K562 (cell line): ENCODE measurements around the gene SLC26A6. TPM values are rescaled to one million over a fixed set of nuclear protein-coding genes. Genes with fewer than 3 reads are reported as not detected.

ENCODE experiments used
- CEBPG ChIP-seq, 3 experiments: fragments of 200-800 bp in 1 of 3; sonication (Bioruptor generic) in 1 of 3; sonication (generic) in 1 of 3; formaldehyde crosslinking in 1 of 3; IDR thresholded peaks in 2 of 3; conservative IDR thresholded peaks in 1 of 3; 2 replicates each; pipeline versions ENCODE4 v1.6.1 to v1.8.0; 2016 to 2022; ENCODE audit warnings: missing compliant biosample characterization in 2 of 3, missing genetic modification characterization in 2 of 3, mild to moderate bottlenecking in 1 of 3, missing genetic modification reagents in 1 of 3
- LEF1 ChIP-seq: fragments of 450-650 bp; IDR thresholded peaks from 2 replicates; pipeline ENCODE4 v1.6.1; 2016; ENCODE audit warnings: mild to moderate bottlenecking
- MECOM ChIP-seq: fragments of 250-450 bp; sonication (Bioruptor Pico); IDR thresholded peaks from 2 replicates; pipeline ENCODE4 v1.8.0; 2022; ENCODE audit warnings: inconsistent platforms
- PCBP2 ChIP-seq: fragments of 200-400 bp; formaldehyde crosslinking; IDR thresholded peaks from 2 replicates; pipeline ENCODE4 v1.6.1; 2018; ENCODE audit warnings: low read length, low read depth, mild to moderate bottlenecking, moderate library complexity; ENCODE audit not compliant: poor library complexity, severe bottlenecking
- RFX5 ChIP-seq: IDR thresholded peaks from 2 replicates; pipeline ENCODE4 v1.6.1; 2011; ENCODE audit warnings: low read depth, mild to moderate bottlenecking, improper control_type of control experiment, low read length
- SMAD1 ChIP-seq: fragments of 150-350 bp; IDR thresholded peaks from 2 replicates; pipeline ENCODE4 v1.6.1; 2014; ENCODE audit warnings: low read length, low read depth; ENCODE audit not compliant: partially characterized antibody
- polyA plus RNA-seq, 8 experiments: library from polyadenylated mRNA; depleted of rRNA in 4 of 8; stranded (reverse) in 5 of 8; unstranded in 3 of 8; fragments of >200 nt; fragmentation: Nextera tagmentation in 2 of 8; fragmentation: Illumina TruSeq in 1 of 8; extraction: Ambion mirVana in 2 of 8; extraction: Trizol in 1 of 8; gene quantifications; 2 replicates each; pipeline versions ENCODE4 v1.2.1 to v1.2.3, GENCODE V29; 2011 to 2014; ENCODE audit warnings: inconsistent platforms in 1 of 8, missing spikeins in 1 of 8
- total RNA-seq, 7 experiments: library from RNA; depleted of rRNA in 6 of 7; stranded (reverse); fragments of >200 nt in 6 of 7; fragmentation: Illumina TruSeq in 2 of 7; extraction: Trizol in 2 of 7; gene quantifications; 2 replicates each; pipeline versions ENCODE4 v1.2.1 to v1.2.3, GENCODE V29; 2011 to 2021; ENCODE audit warnings: low replicate concordance in 1 of 7
- TF ChIP-seq, protein P1 (sequence below), 2 experiments: fragments of 450-650 bp in 1 of 2; IDR thresholded peaks; 2 replicates each; pipeline ENCODE4 v1.6.1; 2011 to 2017; ENCODE audit warnings: low read depth in 2 of 2, antibody characterized with exemption in 1 of 2, borderline replicate concordance in 1 of 2, low read length in 1 of 2, mild to moderate bottlenecking in 1 of 2, mixed read lengths in 1 of 2; ENCODE audit not compliant: control insufficient read depth in 1 of 2
- TF ChIP-seq, protein P2 (sequence below): sonication (generic); formaldehyde crosslinking; IDR thresholded peaks from 2 replicates; pipeline ENCODE4 v1.8.0; 2023; ENCODE audit warnings: mild to moderate bottlenecking, missing genetic modification reagents
- TF ChIP-seq, protein P3 (sequence below): fragments of 250-450 bp; sonication (Bioruptor Pico); IDR thresholded peaks from 2 replicates; pipeline ENCODE4 v1.5.1; 2021; ENCODE audit warnings: mild to moderate bottlenecking
- TF ChIP-seq, protein P4 (sequence below), 2 experiments: IDR thresholded peaks; 2 replicates each; pipeline ENCODE4 v1.6.1; 2011; ENCODE audit warnings: borderline replicate concordance in 1 of 2, control low read depth in 1 of 2, low read depth in 1 of 2, low read length in 1 of 2, mild to moderate bottlenecking in 1 of 2, mixed read lengths in 1 of 2, moderate library complexity in 1 of 2; ENCODE audit not compliant: insufficient read depth in 1 of 2, insufficient read length in 1 of 2, poor library complexity in 1 of 2, severe bottlenecking in 1 of 2; ENCODE audit errors: extremely low read depth in 1 of 2
- TF ChIP-seq, protein P5 (sequence below): fragments of 450-650 bp; formaldehyde crosslinking; IDR thresholded peaks from 2 replicates; pipeline ENCODE4 v1.4.0; 2022; ENCODE audit warnings: missing genetic modification characterization
- TF ChIP-seq, protein P6 (sequence below), 2 experiments: fragments of 250-450 bp in 1 of 2; fragments of 450-650 bp in 1 of 2; sonication (Bioruptor Pico) in 1 of 2; IDR thresholded peaks; 2 replicates each; pipeline versions ENCODE4 v1.6.1 to v1.8.0; 2016 to 2021; ENCODE audit warnings: mild to moderate bottlenecking in 2 of 2, moderate library complexity in 2 of 2, missing compliant biosample characterization in 1 of 2, missing genetic modification characterization in 1 of 2

Gene SLC26A6
- total and polyA plus RNA-seq, 9 of the 15 experiments (the other 6 are each of a cell fraction or from before 2014, with no cell fraction given), result 2.1 to 27.2 (median 14.8) TPM

DNA sequence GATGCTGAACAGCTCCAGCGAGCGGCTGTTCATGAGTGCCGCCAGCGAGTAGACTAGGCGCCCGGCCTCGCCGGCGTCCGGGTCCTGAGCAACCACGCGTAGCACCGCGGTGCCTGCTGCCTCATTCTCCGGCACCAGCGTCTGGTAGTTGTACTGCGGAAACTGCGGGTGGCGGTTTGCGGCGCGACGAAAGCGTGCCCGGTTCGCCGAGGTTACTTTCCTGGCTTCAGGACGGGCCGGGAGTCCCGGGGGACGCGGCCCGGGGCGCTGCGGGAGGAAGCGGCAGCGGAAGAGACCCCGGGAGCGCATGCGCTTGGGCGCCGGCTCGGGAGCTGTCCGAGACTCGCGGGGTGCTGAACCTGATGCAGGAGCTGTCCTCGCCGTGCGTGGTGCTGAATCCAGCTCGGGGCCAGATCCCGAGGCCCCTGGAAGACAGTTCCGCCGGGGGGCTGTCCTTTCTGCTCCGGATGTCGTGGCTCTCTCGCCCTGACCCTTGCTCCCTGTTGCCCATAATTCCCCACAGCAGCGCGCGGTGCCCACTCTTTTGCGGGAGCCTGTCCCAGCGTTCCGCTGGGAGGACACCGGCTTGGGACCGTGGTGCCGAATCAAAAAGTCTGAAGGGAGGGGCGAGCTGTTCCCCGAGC, 26.4 kb upstream of the SLC26A6 start (continued):
- 0 out of 2 replicates have a peak, but pooled peaks have one; percentile 29 for TF ChIP-seq MECOM (CRISPR knock-in tag)
- TF ChIP-seq, protein P1, sequence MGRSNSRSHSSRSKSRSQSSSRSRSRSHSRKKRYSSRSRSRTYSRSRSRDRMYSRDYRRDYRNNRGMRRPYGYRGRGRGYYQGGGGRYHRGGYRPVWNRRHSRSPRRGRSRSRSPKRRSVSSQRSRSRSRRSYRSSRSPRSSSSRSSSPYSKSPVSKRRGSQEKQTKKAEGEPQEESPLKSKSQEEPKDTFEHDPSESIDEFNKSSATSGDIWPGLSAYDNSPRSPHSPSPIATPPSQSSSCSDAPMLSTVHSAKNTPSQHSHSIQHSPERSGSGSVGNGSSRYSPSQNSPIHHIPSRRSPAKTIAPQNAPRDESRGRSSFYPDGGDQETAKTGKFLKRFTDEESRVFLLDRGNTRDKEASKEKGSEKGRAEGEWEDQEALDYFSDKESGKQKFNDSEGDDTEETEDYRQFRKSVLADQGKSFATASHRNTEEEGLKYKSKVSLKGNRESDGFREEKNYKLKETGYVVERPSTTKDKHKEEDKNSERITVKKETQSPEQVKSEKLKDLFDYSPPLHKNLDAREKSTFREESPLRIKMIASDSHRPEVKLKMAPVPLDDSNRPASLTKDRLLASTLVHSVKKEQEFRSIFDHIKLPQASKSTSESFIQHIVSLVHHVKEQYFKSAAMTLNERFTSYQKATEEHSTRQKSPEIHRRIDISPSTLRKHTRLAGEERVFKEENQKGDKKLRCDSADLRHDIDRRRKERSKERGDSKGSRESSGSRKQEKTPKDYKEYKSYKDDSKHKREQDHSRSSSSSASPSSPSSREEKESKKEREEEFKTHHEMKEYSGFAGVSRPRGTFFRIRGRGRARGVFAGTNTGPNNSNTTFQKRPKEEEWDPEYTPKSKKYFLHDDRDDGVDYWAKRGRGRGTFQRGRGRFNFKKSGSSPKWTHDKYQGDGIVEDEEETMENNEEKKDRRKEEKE (IDR thresholded peaks at IDR 0.05; ENCODE audit: borderline replicate concordance in 1 of 2, control insufficient read depth in 1 of 2, low read depth in 2 of 2, low read length in 1 of 2), result no peak
- no peak for TF ChIP-seq RFX5
- TF ChIP-seq, protein P2, sequence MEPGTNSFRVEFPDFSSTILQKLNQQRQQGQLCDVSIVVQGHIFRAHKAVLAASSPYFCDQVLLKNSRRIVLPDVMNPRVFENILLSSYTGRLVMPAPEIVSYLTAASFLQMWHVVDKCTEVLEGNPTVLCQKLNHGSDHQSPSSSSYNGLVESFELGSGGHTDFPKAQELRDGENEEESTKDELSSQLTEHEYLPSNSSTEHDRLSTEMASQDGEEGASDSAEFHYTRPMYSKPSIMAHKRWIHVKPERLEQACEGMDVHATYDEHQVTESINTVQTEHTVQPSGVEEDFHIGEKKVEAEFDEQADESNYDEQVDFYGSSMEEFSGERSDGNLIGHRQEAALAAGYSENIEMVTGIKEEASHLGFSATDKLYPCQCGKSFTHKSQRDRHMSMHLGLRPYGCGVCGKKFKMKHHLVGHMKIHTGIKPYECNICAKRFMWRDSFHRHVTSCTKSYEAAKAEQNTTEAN (CRISPR knock-in tag), result peak; percentile 97
- TF ChIP-seq, protein P3, sequence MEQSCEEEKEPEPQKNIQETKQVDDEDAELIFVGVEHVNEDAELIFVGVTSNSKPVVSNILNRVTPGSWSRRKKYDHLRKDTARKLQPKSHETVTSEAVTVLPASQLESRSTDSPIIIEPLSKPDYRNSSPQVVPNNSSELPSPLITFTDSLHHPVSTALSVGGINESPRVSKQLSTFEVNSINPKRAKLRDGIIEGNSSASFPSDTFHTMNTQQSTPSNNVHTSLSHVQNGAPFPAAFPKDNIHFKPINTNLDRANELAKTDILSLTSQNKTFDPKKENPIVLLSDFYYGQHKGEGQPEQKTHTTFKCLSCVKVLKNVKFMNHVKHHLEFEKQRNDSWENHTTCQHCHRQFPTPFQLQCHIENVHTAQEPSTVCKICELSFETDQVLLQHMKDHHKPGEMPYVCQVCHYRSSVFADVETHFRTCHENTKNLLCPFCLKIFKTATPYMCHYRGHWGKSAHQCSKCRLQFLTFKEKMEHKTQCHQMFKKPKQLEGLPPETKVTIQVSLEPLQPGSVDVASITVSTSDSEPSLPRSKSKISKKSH (CRISPR knock-in tag), result no peak
- TF ChIP-seq, protein P4, sequence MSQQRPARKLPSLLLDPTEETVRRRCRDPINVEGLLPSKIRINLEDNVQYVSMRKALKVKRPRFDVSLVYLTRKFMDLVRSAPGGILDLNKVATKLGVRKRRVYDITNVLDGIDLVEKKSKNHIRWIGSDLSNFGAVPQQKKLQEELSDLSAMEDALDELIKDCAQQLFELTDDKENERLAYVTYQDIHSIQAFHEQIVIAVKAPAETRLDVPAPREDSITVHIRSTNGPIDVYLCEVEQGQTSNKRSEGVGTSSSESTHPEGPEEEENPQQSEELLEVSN (IDR thresholded peaks at IDR 0.05; ENCODE audit: borderline replicate concordance in 1 of 2, extremely low read depth in 1 of 2, insufficient read depth in 1 of 2, insufficient read length in 1 of 2, low read depth in 1 of 2, low read length in 1 of 2, poor library complexity in 1 of 2, severe bottlenecking in 1 of 2), result peak in 1 of 2 experiments; percentile 36
- peak; percentile 65; the same call in 1 of the 2 replicates for TF ChIP-seq CEBPG (CRISPR knock-in tag; IDR thresholded peaks at IDR 0.05)
- TF ChIP-seq CEBPG (tag; conservative IDR thresholded peaks at IDR 0.05 in 1 of 2, IDR thresholded peaks at IDR 0.05 in 1 of 2), result no peak
- no peak for TF ChIP-seq PCBP2
- TF ChIP-seq, protein P5, sequence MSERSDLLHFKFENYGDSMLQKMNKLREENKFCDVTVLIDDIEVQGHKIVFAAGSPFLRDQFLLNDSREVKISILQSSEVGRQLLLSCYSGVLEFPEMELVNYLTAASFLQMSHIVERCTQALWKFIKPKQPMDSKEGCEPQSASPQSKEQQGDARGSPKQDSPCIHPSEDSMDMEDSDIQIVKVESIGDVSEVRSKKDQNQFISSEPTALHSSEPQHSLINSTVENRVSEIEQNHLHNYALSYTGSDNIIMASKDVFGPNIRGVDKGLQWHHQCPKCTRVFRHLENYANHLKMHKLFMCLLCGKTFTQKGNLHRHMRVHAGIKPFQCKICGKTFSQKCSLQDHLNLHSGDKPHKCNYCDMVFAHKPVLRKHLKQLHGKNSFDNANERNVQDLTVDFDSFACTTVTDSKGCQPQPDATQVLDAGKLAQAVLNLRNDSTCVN (CRISPR knock-in tag), result no peak
- no peak for TF ChIP-seq SMAD1
- TF ChIP-seq, protein P6, sequence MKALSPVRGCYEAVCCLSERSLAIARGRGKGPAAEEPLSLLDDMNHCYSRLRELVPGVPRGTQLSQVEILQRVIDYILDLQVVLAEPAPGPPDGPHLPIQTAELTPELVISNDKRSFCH (CRISPR knock-in tag; IDR thresholded peaks at IDR 0.05), result no peak
- TF ChIP-seq, protein P6 (tag; IDR thresholded peaks at IDR 0.05), result peak; percentile 66; the same call in 1 of the 2 replicates
- TF ChIP-seq LEF1, result no peak
